CD4-positive, alpha-beta T cell treated with Interleukin-17A for 4 hours (primary cell): Measurements from ENCODE around the gene COL24A1.
"Not testable (repeated sequence)": the region's sequence is repeated elsewhere in the genome, so short reads cannot be mapped to it uniquely, and the experiment has no call there.

Experiments used
- DNase-seq: peaks from one replicate; pipeline ENCODE4 v3.0.0-alpha.2; 2020; ENCODE audit warnings: mixed read lengths

Gene COL24A1

GRCh38 chr1:86071870-86072269 lies 84.7 kb downstream of the COL24A1 start:
- DNase-seq: not testable (repeated sequence)

GRCh38 chr1:86069757-86070145 lies 86.8 kb downstream of the COL24A1 start:
- DNase-seq: no peak

- DNase-seq: no peak
Measured at GRCh38 chr1:86068841-86069756, 87.5 kb downstream of the COL24A1 start.

GRCh38 chr1:86068271-86068721 lies 88.3 kb downstream of the COL24A1 start:
- DNase-seq: no peak

- DNase-seq: no peak
Measured at GRCh38 chr1:86067626-86068025, 88.9 kb downstream of the COL24A1 start.

GRCh38 chr1:86064899-86065298 lies 91.7 kb downstream of the COL24A1 start:
- DNase-seq: no peak

- DNase-seq: no peak
Measured at GRCh38 chr1:86063721-86064120, 92.9 kb downstream of the COL24A1 start.

GRCh38 chr1:86062453-86062852 lies 94.1 kb downstream of the COL24A1 start:
- DNase-seq: no peak

- DNase-seq: no peak
Measured at GRCh38 chr1:86061551-86061990, 95.0 kb downstream of the COL24A1 start.

- DNase-seq: no peak
Measured at GRCh38 chr1:86054396-86054795, 102.2 kb downstream of the COL24A1 start.

GRCh38 chr1:86052948-86053698 lies 103.4 kb downstream of the COL24A1 start:
- DNase-seq: no peak

GRCh38 chr1:86035101-86035500 lies 121.5 kb downstream of the COL24A1 start:
- DNase-seq: no peak

GRCh38 chr1:86030180-86030579 lies 126.4 kb downstream of the COL24A1 start:
- DNase-seq: no peak

- no peak for DNase-seq
Measured at GRCh38 chr1:86018283-86018923, 138.2 kb downstream of the COL24A1 start.

- no peak for DNase-seq
Measured at GRCh38 chr1:86016076-86016759, 140.4 kb downstream of the COL24A1 start.

- no peak for DNase-seq
Measured at GRCh38 chr1:86015375-86015774, 141.2 kb downstream of the COL24A1 start.

GRCh38 chr1:86000601-86001000 lies 156.0 kb downstream of the COL24A1 start:
- DNase-seq: no peak

GRCh38 chr1:85998105-85998855 lies 158.3 kb downstream of the COL24A1 start:
- DNase-seq: no peak

GRCh38 chr1:85992791-85993190 lies 163.8 kb downstream of the COL24A1 start:
- DNase-seq: no peak

GRCh38 chr1:85991261-85991660 lies 165.3 kb downstream of the COL24A1 start:
- no peak for DNase-seq

- no peak for DNase-seq
Measured at GRCh38 chr1:85984636-85985035, 171.9 kb downstream of the COL24A1 start.

GRCh38 chr1:85983316-85983715 lies 173.3 kb downstream of the COL24A1 start:
- DNase-seq: no peak
